NCI-H2107 treated with DMSO at 0.1 percent for 48 hours (cell line): ENCODE results near the gene CCDC63.

Experiments used
- DNase-seq: peaks from one replicate; lab custom pipeline; 2025; ENCODE audit not compliant: unreplicated experiment; lab: John Stamatoyannopoulos, UW

The CCDC63 gene

GRCh38 chr12:110880651-110881050, 33.9 kb downstream of the CCDC63 start:
- no peak for DNase-seq

- DNase-seq, result no peak
Observed at GRCh38 chr12:110883251-110883650, 36.5 kb downstream of the CCDC63 start.

GRCh38 chr12:110885152-110885840, 38.5 kb downstream of the CCDC63 start:
- DNase-seq, result no peak

GRCh38 chr12:110888256-110888991, 41.6 kb downstream of the CCDC63 start:
- no peak for DNase-seq

- DNase-seq, result no peak
Observed at GRCh38 chr12:110889361-110889760, 42.6 kb downstream of the CCDC63 start.

- no peak for DNase-seq
Observed at GRCh38 chr12:110893956-110894355, 47.2 kb downstream of the CCDC63 start.

- no peak for DNase-seq
Observed at GRCh38 chr12:110896559-110896958, 49.8 kb downstream of the CCDC63 start.

- DNase-seq, result no peak
Observed at GRCh38 chr12:110901401-110901800, 54.6 kb downstream of the CCDC63 start.

GRCh38 chr12:110903511-110903910, 56.7 kb downstream of the CCDC63 start:
- DNase-seq, result no peak

GRCh38 chr12:110906083-110906482, 59.3 kb downstream of the CCDC63 start:
- DNase-seq, result no peak

GRCh38 chr12:110906516-110906915, 59.7 kb downstream of the CCDC63 start:
- no peak for DNase-seq

- no peak for DNase-seq
Observed at GRCh38 chr12:110906985-110907384, 60.2 kb downstream of the CCDC63 start.

GRCh38 chr12:110907583-110907982, 60.8 kb downstream of the CCDC63 start:
- DNase-seq, result no peak

GRCh38 chr12:110908377-110909152, 61.8 kb downstream of the CCDC63 start:
- no peak for DNase-seq

GRCh38 chr12:110912263-110912662, 65.5 kb downstream of the CCDC63 start:
- DNase-seq, result no peak

GRCh38 chr12:110913119-110914056, 66.6 kb downstream of the CCDC63 start:
- no peak for DNase-seq

- no peak for DNase-seq
Observed at GRCh38 chr12:110916295-110916875, 69.6 kb downstream of the CCDC63 start.

- no peak for DNase-seq
Observed at GRCh38 chr12:110917467-110917866, 70.7 kb downstream of the CCDC63 start.

- DNase-seq, result no peak
Observed at GRCh38 chr12:110917961-110918360, 71.2 kb downstream of the CCDC63 start.

GRCh38 chr12:110919720-110920119, 72.9 kb downstream of the CCDC63 start:
- no peak for DNase-seq
